HG02884 (cell line): ENCODE results near the gene CEMIP.
"Not testable (repeated sequence)": the region's sequence is repeated elsewhere in the genome, so short reads cannot be mapped to it uniquely, and the experiment has no call there.

ENCODE experiments used
- ATAC-seq: cut with Tn5 transposase; IDR thresholded peaks from one replicate; pipeline ENCODE4 v1.9.1; 2021; ENCODE audit warnings: mild to moderate bottlenecking, moderate library complexity; ENCODE audit not compliant: unreplicated experiment

Gene CEMIP

DNA sequence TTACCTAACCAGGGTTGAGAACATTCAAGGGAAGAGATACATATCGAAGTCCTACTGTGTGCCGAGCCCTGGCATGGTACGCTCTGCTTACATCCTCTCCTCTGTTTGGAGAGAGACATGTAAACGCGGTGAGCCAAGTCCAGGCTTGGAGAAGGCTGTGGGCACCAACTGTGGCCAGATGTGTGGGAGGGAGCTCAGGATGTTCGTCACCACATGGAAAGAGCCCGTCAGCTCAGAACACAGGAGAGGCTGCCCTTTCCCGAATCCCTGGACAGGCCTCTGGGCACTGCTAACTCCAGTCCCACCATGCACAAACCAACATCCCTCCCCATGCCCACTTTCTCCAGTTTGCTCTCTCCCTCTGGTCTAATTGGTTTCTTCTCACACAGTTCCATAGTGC is 167.4 kb downstream of the CEMIP start:
- ATAC-seq, result no peak

DNA sequence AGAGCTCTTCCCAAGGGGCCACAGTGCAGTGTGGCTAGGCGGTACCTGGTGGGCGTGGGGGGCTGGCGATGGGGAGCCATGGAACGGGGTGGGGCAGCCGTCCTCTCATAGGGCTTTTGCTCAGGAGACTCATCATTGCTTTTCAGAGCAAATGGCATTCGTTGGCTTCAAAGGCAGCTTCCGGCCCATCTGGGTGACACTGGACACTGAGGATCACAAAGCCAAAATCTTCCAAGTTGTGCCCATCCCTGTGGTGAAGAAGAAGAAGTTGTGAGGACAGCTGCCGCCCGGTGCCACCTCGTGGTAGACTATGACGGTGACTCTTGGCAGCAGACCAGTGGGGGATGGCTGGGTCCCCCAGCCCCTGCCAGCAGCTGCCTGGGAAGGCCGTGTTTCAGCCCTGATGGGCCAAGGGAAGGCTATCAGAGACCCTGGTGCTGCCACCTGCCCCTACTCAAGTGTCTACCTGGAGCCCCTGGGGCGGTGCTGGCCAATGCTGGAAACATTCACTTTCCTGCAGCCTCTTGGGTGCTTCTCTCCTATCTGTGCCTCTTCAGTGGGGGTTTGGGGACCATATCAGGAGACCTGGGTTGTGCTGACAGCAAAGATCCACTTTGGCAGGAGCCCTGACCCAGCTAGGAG is 169.6 kb downstream of the CEMIP start:
- ATAC-seq, result no peak

DNA sequence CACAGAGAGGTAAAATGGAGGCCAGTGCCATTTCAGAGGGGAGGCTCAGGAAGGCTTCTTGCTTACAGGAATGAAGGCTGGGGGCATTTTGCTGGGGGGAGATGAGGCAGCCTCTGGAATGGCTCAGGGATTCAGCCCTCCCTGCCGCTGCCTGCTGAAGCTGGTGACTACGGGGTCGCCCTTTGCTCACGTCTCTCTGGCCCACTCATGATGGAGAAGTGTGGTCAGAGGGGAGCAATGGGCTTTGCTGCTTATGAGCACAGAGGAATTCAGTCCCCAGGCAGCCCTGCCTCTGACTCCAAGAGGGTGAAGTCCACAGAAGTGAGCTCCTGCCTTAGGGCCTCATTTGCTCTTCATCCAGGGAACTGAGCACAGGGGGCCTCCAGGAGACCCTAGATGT is 170.6 kb downstream of the CEMIP start:
- ATAC-seq, result no peak

- no peak for ATAC-seq
Measured at GRCh38 chr15:80950291-80951078, 171.3 kb downstream of the CEMIP start.

- no peak for ATAC-seq
Measured at GRCh38 chr15:80951941-80952340, 172.8 kb downstream of the CEMIP start.

DNA sequence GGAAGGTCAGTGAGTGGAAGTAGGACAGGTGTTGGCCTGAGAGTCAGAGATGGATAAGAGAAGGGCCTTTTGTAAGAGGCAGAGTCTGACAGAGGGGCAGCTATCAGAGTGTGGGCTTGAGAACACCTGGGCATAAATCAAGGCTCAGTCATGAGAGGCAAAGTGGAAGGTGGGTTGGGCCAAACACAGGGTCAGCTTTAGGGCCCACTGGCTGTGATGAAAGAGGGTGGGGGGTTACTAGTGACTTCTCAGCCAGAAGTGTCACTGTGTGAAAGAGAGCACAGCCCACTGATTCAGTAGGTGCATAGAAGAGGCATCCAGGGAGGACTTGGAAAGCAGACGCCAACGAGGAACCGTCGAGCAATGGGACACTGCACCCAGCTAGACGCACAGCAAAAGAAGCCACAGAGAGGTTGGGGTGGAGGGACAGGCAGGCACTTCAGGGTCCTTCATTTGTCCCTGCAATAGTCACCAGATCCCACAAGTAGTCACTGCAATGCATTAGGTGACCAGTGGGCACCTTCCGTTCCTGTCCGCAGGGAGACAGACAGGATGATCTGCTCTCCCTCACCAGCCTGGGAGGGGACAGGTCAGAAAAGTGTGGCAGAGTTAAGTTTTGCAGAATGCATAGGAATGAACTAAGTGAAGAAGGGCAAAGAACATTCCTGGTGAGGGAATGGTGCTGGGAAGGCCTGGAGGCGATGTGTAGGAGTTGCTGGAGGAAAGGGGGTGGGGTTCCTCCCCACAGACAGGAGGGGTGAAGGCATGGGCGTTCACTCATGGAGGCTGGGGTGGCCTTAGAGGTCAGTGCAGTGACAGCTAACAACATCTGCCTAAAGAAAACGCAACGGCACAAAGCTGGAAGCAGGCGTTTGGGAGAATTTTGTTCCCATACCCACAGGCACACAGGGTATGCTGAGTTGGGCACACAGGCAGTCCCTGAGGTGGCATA is 174.1 kb downstream of the CEMIP start:
- no peak for ATAC-seq

DNA sequence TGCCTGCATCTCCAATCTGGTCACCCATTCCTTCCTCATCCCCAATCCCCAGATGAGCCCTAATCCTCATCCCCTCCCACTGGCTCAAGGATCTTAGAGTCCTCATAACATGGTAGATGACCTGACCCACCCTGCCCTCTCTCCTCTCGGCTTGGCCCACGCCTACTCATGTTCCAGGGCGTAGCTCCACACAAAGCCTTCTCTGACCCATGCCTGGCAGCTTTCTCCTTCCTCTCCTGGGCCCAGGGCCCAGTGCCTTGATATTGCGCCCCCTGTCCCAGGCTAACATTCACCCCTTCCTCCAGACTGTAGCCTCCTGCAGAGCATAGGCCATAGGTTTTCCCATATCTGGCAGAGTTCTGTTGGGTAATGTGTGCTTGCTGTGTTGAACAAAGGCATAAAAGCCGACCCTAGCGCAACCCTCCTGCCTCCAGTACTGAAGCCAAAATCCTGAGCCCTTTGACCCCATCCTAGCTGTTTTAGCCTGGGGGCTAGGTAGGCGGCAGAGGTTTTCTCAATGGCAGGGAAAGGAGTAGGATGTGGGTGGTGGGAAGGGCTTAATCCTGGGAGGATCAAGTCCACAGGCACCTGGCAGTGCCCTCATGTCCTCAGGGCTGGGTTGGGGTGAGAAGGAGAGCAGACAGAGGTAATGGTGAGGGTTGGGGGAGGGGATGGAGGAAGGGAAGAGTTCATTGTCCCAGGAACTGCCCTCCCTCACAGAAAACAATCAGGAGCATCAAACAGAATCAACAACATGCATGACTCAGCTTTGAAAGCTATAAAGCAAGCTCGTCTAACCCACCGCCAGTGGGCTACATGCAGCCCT is 175.0 kb downstream of the CEMIP start:
- no peak for ATAC-seq

DNA sequence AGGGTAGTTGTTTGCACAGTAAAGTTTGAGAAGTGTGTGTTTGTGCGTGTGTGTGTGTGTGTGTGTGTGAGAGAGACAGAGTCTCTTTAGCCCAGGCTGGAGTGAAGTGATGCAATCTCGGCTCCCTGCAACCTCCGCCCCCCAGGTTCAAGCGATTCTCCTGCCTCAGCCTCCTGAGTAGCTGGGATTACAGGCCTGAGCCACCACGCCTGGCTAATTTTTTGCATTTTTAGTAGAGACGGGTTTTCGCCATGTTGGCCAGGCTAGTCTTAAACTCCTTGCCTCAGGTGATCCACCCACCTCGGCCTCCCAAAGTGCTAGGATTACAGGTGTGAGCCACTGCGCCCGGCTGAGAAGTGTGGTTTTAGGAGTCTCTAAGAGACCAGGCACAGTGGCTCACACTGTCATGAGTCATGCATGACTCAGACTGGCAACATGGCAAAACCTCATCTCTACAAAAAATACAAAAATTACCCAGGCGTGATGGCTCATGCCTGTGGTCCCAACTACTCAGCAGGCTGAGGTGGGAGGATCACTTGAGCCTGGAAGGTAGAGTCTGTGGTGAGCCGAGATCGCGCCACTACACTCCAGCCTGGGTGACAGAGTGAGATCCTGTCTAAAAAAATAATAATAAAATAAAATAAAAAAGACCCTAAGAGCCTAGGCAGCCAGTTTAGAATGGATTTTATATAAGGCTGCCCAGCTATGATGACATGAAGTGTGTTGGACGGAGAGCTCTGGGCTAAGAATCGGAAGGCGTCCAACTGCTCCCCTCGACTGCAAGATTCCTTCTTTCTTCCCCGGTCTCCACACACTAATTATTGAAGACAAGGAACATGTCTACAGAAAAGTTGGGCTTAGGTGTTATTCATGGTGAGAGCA is 176.6 kb downstream of the CEMIP start:
- not testable (repeated sequence) for ATAC-seq

GRCh38 chr15:80957556-80957955 is 178.4 kb downstream of the CEMIP start:
- no peak for ATAC-seq

GRCh38 chr15:80957976-80958375 is 178.8 kb downstream of the CEMIP start:
- no peak for ATAC-seq

DNA sequence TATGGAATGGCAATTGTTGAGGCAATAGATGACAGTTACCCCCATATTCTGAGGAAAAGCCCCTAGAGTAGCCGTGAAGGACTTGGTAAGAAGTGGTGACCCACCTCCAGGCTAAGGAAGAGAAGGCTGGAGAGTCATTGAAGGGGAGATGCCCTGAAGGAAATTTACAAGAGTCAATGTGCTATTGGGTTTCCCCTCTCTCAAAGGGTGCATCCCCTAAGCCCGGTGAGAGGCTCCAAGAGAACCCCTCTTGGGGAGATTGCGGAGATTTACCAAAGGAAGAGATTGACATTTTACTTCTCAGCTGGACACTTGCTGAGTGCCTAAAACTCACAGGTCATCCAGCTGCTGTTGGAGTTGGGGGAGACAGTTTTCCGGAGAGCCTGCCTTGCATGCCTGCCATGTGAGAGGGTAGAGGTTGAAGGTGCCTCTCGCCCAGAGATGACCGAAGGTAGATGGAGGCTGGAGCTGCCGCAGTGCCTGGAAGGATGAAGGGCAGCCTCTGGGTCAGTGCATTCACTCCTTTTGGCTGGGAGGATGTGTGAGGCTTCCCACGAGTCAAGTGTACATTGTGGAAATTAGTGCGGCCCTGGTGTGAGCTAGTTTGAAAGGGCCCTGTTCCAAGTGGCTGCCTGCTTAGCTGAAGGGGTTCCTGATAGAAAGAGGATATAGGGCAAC is 179.8 kb downstream of the CEMIP start:
- no peak for ATAC-seq

GRCh38 chr15:80965454-80965853 is 186.3 kb downstream of the CEMIP start:
- not testable (repeated sequence) for ATAC-seq

- no peak for ATAC-seq
Measured at GRCh38 chr15:80966431-80967197, 187.4 kb downstream of the CEMIP start.

GRCh38 chr15:80967451-80967850 is 188.3 kb downstream of the CEMIP start:
- ATAC-seq, result no peak

GRCh38 chr15:80967991-80968510 is 188.9 kb downstream of the CEMIP start:
- ATAC-seq, result no peak

DNA sequence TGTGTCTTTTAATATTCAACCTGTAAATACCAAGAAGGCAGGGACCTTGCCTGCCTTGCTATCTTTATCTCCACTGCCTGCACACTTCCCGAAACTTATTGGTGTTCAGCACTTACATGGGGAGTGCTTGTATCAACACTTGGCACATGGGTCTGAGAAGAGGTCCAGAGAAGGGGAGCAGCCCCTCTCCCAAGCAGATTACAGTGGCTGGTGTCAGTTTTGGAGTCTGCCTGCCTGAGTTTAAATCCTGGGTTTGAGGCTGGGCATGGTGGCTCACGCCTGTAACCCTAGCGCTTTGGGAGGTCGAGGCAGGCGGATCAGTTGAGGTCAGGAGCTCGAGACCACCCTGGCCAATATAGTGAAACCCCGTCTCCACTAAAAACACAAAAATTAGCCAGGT is 190.1 kb downstream of the CEMIP start:
- no peak for ATAC-seq

GRCh38 chr15:80970018-80970657 is 191.0 kb downstream of the CEMIP start:
- ATAC-seq, result no peak

DNA sequence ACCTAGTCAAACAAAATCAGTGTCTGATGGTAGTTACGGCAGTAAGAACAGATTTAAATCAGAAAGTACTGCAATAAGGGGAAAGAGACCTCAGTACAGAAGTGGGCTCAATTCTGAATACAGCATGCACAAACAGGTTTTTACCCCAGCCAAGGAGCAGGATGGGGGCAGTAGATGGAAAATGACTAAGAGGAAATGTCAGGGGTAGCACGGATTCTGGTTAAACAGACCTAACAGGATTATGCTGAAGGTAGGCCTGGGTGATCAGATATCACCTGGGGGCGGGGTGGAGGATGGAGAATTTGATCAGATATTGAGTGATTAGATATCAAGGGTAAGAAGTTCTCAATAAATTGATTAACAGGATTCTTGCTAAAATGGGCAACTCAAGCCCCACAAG is 191.5 kb downstream of the CEMIP start:
- no peak for ATAC-seq
